WTC11 (cell line): ENCODE data around the gene CACNA1E.

Experiments used
- NR3C1 ChIP-seq: sonication (generic); formaldehyde crosslinking; conservative IDR thresholded peaks from 2 replicates; pipeline ENCODE4 v1.8.1; 2023; ENCODE audit warnings: low read depth, mild to moderate bottlenecking, missing genetic modification reagents
- TF ChIP-seq, protein P1 (sequence below): sonication (generic); formaldehyde crosslinking; IDR thresholded peaks from 2 replicates; pipeline ENCODE4 v1.8.1; 2023; ENCODE audit warnings: mild to moderate bottlenecking, missing genetic modification reagents, moderate library complexity
- TF ChIP-seq, protein P2 (sequence below): fragments of 200-600 bp; IDR thresholded peaks from 2 replicates; pipeline ENCODE4 v1.8.0; 2022; ENCODE audit warnings: antibody characterized with exemption
- TF ChIP-seq, protein P3 (sequence below): sonication (generic); formaldehyde crosslinking; IDR thresholded peaks from 2 replicates; pipeline ENCODE4 v1.8.0; 2022; ENCODE audit warnings: mild to moderate bottlenecking, missing genetic modification reagents

DNA sequence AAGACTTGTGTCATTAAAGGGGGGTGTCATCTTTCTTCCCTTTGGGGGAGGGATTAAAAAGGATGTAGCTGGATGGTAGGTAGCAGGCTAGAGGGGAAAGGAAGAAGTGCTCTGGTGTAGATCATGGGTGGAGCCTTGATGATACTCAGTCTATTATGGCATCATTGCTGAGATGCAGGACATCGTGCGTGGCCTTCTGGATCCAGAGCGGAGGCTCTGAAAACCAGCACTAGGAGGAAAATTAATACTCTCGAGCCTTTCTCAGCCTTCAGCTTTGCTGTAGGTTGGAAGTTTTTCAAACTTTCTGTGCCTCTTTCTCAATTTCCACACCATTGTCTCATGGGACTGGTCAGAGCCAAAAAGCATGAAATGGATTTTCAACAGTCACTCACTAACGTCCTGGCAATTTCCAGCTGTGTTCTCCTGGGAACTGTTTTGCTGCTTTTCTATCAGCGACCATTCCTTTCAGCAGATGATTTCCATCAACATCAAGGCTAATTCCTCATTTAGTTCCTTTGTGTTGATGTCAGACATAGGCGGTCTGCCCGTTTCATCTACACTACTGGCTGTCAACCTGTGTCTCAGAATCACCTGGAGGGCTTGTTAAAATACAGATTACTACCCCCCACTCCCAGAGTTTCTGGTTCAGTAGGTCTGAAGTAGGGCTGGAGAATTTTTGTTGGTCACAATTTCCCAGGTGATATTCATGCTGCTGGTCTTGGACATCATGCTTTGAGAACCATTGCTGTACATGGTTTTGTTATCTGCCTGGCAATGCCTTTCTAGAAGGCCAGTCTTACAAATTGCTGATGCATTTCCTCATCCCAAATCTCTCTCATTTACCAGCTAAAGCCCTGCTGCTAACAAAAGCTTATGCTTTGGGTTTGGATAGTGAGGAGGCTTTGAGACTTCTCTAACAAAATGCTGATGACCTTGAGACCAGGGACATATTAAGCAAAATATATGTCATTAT, 7.7 kb downstream of the CACNA1E start:
- no peak for TF ChIP-seq NR3C1 (CRISPR knock-in tag)
- TF ChIP-seq, protein P1, sequence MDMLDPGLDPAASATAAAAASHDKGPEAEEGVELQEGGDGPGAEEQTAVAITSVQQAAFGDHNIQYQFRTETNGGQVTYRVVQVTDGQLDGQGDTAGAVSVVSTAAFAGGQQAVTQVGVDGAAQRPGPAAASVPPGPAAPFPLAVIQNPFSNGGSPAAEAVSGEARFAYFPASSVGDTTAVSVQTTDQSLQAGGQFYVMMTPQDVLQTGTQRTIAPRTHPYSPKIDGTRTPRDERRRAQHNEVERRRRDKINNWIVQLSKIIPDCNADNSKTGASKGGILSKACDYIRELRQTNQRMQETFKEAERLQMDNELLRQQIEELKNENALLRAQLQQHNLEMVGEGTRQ (CRISPR knock-in tag): no peak
- TF ChIP-seq, protein P2, sequence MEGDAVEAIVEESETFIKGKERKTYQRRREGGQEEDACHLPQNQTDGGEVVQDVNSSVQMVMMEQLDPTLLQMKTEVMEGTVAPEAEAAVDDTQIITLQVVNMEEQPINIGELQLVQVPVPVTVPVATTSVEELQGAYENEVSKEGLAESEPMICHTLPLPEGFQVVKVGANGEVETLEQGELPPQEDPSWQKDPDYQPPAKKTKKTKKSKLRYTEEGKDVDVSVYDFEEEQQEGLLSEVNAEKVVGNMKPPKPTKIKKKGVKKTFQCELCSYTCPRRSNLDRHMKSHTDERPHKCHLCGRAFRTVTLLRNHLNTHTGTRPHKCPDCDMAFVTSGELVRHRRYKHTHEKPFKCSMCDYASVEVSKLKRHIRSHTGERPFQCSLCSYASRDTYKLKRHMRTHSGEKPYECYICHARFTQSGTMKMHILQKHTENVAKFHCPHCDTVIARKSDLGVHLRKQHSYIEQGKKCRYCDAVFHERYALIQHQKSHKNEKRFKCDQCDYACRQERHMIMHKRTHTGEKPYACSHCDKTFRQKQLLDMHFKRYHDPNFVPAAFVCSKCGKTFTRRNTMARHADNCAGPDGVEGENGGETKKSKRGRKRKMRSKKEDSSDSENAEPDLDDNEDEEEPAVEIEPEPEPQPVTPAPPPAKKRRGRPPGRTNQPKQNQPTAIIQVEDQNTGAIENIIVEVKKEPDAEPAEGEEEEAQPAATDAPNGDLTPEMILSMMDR: no peak
- TF ChIP-seq, protein P3, sequence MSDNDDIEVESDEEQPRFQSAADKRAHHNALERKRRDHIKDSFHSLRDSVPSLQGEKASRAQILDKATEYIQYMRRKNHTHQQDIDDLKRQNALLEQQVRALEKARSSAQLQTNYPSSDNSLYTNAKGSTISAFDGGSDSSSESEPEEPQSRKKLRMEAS (CRISPR knock-in tag): no peak
